Left cardiac atrium (tissue), 4 donors: ENCODE measurements around the gene CCDC78. TPM values are rescaled to one million over a fixed set of nuclear protein-coding genes. Genes with fewer than 3 reads are reported as not detected.
A peak's percentile ranks its signal among the peaks of the same experiment; 100 is the strongest.

Experiments used
- ATAC-seq, 2 donors: fragments of 200-7000 bp; cut with Tn5 transposase; one replicate each; pipeline ENCODE4 v1.9.1; 2020; ENCODE audit warnings: mild to moderate bottlenecking in 2 of 2, moderate library complexity in 2 of 2
- DNase-seq: peaks from one replicate; pipeline ENCODE4 v3.0.0-alpha.2; 2020
- intact Hi-C, 2 donors: fragments of 100-400 bp; cut with DNase I; formaldehyde crosslinking; loops; one replicate each; pipeline versions ENCODE4 v1.14.1 to v1.15.1; 2022 to 2023
- microRNA-seq, 2 donors: library from miRNA; unstranded; fragments of <30 nt; microRNA quantifications; one replicate each; pipeline ENCODE4 v1.2.0, GENCODE V29; 2020
- total RNA-seq, 2 donors: library from RNA; stranded (reverse); fragmentation: NEBNext Ultra II Directional; extraction: Animal tissue kit (Norgen Biotek cat#: 25700); gene quantifications; one replicate each; pipeline ENCODE4 v1.2.1, GENCODE V29; 2021
- donor health status: DM: no; HTN: yes; CAD: no.
- donor health status: DM: no; HTN: yes; CAD: no; lungs with severe emphysema.
- donor health status: DM: yes; HTN: yes; CAD: no.
- donor health status: Dilated cardiomyopathy.

Gene CCDC78
- total RNA-seq, 2 donors from 2014 or later: 0.50 to 0.56 TPM

DNA sequence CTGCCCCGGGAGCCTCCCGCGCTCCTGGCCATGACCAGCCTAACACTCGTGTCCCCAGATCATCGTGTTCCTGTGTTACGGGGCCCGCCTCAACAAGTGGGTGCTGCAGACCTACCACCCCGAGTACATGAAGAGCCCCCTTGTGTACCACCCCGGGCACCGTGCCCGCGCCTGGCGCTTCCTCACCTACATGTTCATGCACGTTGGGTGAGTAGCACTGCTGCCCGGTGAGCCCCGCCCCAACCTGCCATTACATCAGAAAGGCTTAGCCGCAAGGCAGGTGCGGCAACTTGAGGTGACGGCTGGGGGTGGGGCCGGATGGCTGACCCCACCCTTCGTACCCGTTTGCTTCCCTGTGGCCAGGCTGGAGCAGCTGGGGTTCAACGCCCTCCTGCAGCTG, 49.3 kb downstream of the CCDC78 start:
- intact Hi-C loops: no loop called here
- no peak for ATAC-seq
- no peak for DNase-seq

DNA sequence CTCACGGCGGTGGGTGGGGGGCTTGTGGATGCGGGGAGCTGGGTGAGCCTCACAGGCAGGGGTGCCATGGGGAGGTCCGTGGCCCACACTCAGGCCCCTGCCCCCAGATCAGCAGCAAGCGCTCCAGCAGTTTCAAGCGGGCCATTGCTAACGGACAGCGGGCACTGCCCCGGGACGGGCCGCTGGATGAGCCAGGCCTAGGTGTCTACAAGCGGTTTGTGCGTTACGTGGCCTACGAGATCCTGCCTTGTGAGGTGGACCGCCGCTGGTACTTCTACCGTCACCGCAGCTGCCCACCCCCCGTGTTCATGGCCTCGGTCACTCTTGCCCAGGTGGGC, 49.7 kb downstream of the CCDC78 start:
- intact Hi-C loops: no loop called here
- no peak for ATAC-seq
- DNase-seq: no peak

DNA sequence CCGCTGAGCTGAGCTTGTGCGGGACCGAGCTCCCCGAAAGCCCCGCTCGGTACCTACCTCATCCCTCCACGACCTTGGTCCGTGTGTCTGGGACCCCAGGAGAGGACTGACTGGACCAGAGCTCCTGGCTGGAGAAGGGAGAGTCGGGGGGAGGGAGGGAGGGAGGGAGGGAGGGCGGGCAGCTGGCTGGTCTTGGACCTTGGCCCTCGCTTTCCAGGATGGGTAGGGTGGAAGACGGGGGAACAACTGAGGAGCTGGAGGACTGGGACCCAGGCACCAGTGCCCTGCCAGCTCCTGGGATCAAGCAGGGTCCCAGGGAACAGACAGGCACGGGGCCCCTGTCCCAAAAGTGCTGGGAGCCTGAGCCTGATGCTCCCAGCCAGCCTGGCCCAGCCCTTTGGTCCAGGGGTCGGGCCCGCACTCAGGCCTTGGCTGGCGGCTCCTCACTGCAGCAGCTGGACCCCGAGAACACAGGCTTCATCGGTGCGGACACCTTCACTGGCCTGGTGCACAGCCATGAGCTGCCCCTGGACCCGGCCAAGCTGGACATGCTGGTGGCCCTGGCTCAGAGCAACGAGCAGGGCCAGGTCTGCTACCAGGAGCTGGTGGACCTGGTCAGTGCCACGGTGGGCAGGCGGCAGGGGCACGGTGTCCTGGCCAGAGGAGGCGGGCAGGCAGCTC, 50.2 kb downstream of the CCDC78 start:
- intact Hi-C loops: no loop called here
- DNase-seq: no peak
- ATAC-seq: no peak

DNA sequence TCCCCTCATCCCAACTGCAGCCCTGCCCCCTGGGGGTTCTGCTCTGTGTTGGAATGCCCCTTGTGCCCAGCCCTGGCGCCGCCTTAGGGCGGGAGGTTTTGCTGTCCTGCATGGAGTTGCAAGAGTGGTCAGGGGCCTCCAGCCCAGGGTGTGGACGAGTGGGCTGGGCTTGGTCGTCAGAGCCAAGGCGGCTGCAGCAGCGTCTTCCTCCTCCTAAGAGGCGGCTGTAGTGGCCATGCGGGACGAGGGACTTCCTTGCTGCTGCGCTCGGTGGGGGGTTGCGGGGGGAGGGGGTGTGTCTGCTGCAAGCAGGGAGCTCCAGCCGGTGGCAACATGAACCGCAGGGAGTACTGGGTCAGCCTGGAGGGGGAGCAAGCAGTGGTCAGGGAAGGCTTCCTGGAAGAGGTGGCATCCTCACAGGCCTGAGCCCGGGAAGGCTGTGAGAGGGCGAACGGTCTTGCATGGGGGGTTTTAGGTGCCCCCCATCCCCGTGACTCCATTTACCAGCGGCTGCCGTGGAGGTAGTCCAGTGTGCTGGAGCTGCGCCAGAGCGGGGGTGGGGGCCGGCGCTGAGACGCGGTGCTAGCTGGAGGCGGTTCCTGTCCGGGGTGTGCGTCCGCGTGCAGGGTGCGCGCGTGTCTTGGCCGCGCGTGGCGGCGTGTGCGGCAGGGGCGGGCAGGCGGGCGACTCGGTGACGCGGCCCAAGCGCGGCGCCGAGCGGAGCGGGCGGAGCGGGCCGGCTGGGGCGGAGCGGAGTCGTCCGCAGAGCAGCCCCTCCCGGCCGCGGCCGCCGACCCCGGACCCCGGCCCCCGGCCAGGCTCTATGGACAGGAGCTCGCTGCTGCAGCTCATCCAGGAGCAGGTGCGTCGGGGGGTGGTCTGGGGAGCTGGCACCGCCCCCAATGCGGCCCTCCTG, 51.0 kb downstream of the CCDC78 start, which contains the start of gene RHBDL1:
Gene RHBDL1 (plus strand): TSS at position 704 of the 916 bp plus-strand sequence. CDS start 120 bp downstream, at position 824.
- peak in 1 of 2 donors; percentile 7 for ATAC-seq
- intact Hi-C loops: no loop called here
- DNase-seq: no peak

DNA sequence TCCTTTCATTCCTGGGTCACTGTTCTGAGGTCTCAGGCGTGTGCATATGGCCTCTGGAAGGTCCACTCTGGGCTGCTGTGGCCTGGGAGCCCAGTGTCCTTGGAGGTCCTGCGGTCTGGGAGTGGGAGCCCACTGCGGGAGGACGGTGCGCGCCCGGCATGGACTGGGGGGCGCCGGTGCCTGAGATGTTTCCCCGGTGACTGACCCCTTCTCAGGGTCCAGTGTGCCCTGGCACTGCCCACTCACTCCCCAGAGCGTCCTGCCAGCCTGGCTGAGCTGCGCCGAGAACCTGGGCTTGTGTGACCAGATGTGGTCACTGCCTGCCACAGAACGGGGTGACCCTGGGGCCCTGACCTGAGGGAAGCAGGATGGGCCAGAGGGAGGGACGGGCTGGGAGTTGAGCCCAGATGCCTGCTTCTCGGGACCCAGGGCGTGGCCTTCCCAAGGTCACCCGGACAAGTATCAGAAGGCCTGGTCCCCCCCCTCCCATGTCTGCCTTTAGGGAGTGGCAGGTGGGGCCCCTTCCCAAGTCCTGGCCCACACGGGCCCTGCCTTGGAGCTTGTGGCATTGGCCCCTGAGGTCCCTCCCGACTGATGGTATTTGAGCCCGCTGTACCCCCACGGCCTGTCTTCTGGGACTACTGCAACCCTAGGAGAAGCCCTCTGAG, 51.9 kb downstream of the CCDC78 start:
- ATAC-seq: no peak

DNA sequence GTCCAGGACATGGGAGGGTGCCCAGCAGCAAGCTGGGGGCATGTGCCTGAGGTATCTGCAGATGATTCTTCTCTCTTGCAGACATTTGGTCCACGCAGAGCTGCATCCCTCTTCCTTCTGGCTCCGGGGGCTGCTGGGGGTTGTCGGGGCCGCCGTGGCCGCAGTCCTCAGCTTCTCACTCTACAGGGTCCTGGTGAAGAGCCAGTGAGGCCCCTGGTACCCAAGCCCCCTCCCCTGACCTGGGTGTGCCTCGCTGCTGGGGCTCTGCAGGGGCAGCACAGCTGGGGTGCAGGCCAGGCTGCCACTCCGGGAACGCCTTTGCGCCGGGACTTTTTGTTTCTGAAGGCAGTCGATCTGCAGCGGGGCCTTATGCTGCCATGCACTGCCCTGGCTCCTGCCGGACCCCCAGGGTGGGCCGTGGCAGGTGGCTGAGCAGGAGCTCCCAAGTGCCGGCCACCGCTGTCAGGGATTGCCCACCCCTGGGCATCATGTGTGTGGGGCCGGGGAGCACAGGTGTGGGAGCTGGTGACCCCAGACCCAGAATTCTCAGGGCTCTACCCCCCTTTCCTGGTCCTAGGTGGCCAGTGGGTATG, 52.7 kb downstream of the CCDC78 start:
- intact Hi-C loops: no loop called here
- ATAC-seq (no peak), DNase-seq (no peak)

More for the DNA sequence above, 51.9 kb downstream of the CCDC78 start:
- intact Hi-C loops: no loop called here
- no peak for DNase-seq

DNA sequence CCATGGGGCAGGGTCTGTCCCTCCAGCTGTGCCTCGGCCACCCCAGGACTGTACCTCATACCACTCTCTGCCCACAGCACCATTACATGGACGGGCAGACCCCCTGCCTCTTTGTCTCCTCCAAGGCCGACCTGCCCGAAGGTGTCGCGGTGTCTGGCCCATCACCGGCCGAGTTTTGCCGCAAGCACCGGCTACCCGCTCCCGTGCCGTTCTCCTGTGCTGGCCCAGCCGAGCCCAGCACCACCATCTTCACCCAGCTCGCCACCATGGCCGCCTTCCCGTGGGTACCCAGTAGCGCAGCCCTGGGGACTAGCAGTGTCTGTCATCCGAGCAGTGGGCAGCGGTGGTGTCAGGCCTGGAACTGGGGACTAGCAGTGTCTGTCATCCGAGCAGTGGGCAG, 53.4 kb downstream of the CCDC78 start:
- no peak for DNase-seq
- intact Hi-C loops: no loop called here
- ATAC-seq: no peak

Small RNAs within 50 kb of the gene (microRNA-seq; reads per million reads assigned to microRNA genes)
- gene MIR662: 0 reads per million in 2 donors

Other genes with a start within 250 kb of the CCDC78 start
- gene CAPN15, start 198.7 kb downstream of the CCDC78 start, total RNA-seq: 10 to 100 TPM; 19.2 to 25.8 TPM
- not detected for gene PRR35, start 166.0 kb downstream of the CCDC78 start, total RNA-seq
- under 1 TPM; 0.10 to 0.97 TPM for gene NHLRC4, start 159.4 kb downstream of the CCDC78 start, total RNA-seq
- gene PIGQ, start 156.5 kb downstream of the CCDC78 start, total RNA-seq: 10 to 100 TPM; 19.1 to 21.3 TPM
- 10 to 100 TPM in 1 of 2 donors, 1 to 10 TPM in 1; 9.9 to 13.5 TPM for gene RAB40C, start 136.4 kb downstream of the CCDC78 start, total RNA-seq
- under 1 TPM; 0.21 to 0.50 TPM for gene WFIKKN1, start 95.5 kb downstream of the CCDC78 start, total RNA-seq
- gene METTL26, start 90.1 kb downstream of the CCDC78 start, total RNA-seq: 10 to 100 TPM; 42.8 to 61.8 TPM
- gene MCRIP2, start 84.6 kb downstream of the CCDC78 start, total RNA-seq: 100 to 1,000 TPM in 1 of 2 donors, 10 to 100 TPM in 1; 92.8 to 117 TPM
- gene WDR90, start 77.1 kb downstream of the CCDC78 start, total RNA-seq: 10 to 100 TPM in 1 of 2 donors, 1 to 10 TPM in 1; 9.6 to 15.5 TPM
- 100 to 1,000 TPM in 1 of 2 donors, 10 to 100 TPM in 1; 73.8 to 106 TPM for gene RHOT2, start 58.3 kb downstream of the CCDC78 start, total RNA-seq
- gene RHBDL1, start 50.8 kb downstream of the CCDC78 start, total RNA-seq: 1 to 10 TPM; 1.2 TPM
- 100 to 1,000 TPM in 1 of 2 donors, 10 to 100 TPM in 1; 89.1 to 101 TPM for gene STUB1, start 46.0 kb downstream of the CCDC78 start, total RNA-seq
- 10 to 100 TPM; 45.5 to 48.9 TPM for gene JMJD8, start 42.1 kb downstream of the CCDC78 start, total RNA-seq
- gene WDR24, start 36.0 kb downstream of the CCDC78 start, total RNA-seq: 1 to 10 TPM; 8.2 TPM
- gene FBXL16, start 20.6 kb downstream of the CCDC78 start, total RNA-seq: 1 to 10 TPM in 1 of 2 donors, under 1 TPM in 1; 0.32 to 1.0 TPM
- gene METRN, start 11.3 kb downstream of the CCDC78 start, total RNA-seq: 10 to 100 TPM; 53.7 to 56.8 TPM
- gene ANTKMT, start 5.3 kb downstream of the CCDC78 start, total RNA-seq: 10 to 100 TPM; 32.5 to 36.8 TPM
- gene HAGHL, start 663 bp upstream of the CCDC78 start, total RNA-seq: 10 to 100 TPM; 12.0 to 15.8 TPM
- 10 to 100 TPM; 22.6 to 23.3 TPM for gene CIAO3, start 14.6 kb upstream of the CCDC78 start, total RNA-seq
- 10 to 100 TPM; 12.6 to 13.0 TPM for gene MSLN, start 34.3 kb upstream of the CCDC78 start, total RNA-seq
- 10 to 100 TPM; 11.1 to 11.4 TPM for gene RPUSD1, start 61.9 kb upstream of the CCDC78 start, total RNA-seq
- gene CHTF18, start 62.2 kb upstream of the CCDC78 start, total RNA-seq: 1 to 10 TPM; 4.7 to 8.8 TPM
- not detected for gene GNG13, start 74.3 kb upstream of the CCDC78 start, total RNA-seq
- 10 to 100 TPM; 11.9 to 12.0 TPM for gene LMF1, start 244.5 kb upstream of the CCDC78 start, total RNA-seq